Gastrocnemius medialis (tissue), 4 donors: ENCODE measurements around the gene SERPINH1.

Experiments used
- CTCF ChIP-seq, 5 experiments: fragments of 450-650 bp in 3 of 5; fragments of 200-600 bp in 2 of 5; sonication (generic) in 2 of 5; IDR thresholded peaks in 4 of 5; conservative IDR thresholded peaks in 1 of 5; 1 replicate in 4 of 5; 2 replicates in 1 of 5; pipeline ENCODE4 v1.5.1; 2016 to 2019; ENCODE audit warnings: antibody characterized with exemption in 5 of 5, mild to moderate bottlenecking in 3 of 5, moderate library complexity in 3 of 5
- POLR2A ChIP-seq, 2 donors: fragments of 450-650 bp; IDR thresholded peaks; one replicate each; pipeline ENCODE4 v1.6.1; 2017; ENCODE audit warnings: antibody characterized with exemption in 2 of 2, mild to moderate bottlenecking in 2 of 2, moderate library complexity in 2 of 2

- TF ChIP-seq CTCF (IDR thresholded peaks at IDR 0.05 in 4 of 5, conservative IDR thresholded peaks at IDR 0.05 in 1 of 5) (no peak), POLR2A (IDR thresholded peaks at IDR 0.05) (no peak)
These were observed 5.9 kb downstream of the SERPINH1 start for GRCh38 chr11:75567971-75568370.
